Stimulated activated CD4-positive, alpha-beta T cell treated with anti-CD3 and anti-CD28 coated beads, Interleukin-15, amount 100 ng/mL, for 1 hour (primary cell): Measurements from ENCODE around the gene TAS2R31.
"Not testable (repeated sequence)": the region's sequence is repeated elsewhere in the genome, so short reads cannot be mapped to it uniquely, and the experiment has no call there.

Source experiments
- DNase-seq, 2 donors: peaks; one replicate each; pipeline ENCODE4 v3.0.0-alpha.2; 2020; ENCODE audit warnings: low read depth in 1 of 2, low spot score in 1 of 2

The TAS2R31 gene

GRCh38 chr12:11031307-11031706, at the start of gene TAS2R31:
TAS2R31 (minus strand) TSS chr12:11031407; CDS start chr12:11031335, 72 bp downstream.
- DNase-seq, result no peak

GRCh38 chr12:11078246-11078645, 47.0 kb upstream of the TAS2R31 start:
- no peak for DNase-seq

- DNase-seq, result no peak
Measured at GRCh38 chr12:11075642-11076041, 44.4 kb upstream of the TAS2R31 start.

GRCh38 chr12:11071414-11071813, 40.2 kb upstream of the TAS2R31 start:
- no peak for DNase-seq

GRCh38 chr12:11070999-11071398, 39.8 kb upstream of the TAS2R31 start:
- DNase-seq, result no peak

- no peak for DNase-seq
Measured at GRCh38 chr12:11069854-11070365, 38.7 kb upstream of the TAS2R31 start.

GRCh38 chr12:11067514-11067913, 36.3 kb upstream of the TAS2R31 start:
- no peak for DNase-seq

- not testable (repeated sequence) for DNase-seq
Measured at GRCh38 chr12:11062194-11062593, 31.0 kb upstream of the TAS2R31 start, which contains the start of gene TAS2R46. TAS2R46 (minus strand) TSS chr12:11062294; CDS start chr12:11062294, 0 bp downstream.

GRCh38 chr12:11059784-11060183, 28.6 kb upstream of the TAS2R31 start:
- DNase-seq, result no peak

- DNase-seq, result no peak
Measured at GRCh38 chr12:11059041-11059440, 27.8 kb upstream of the TAS2R31 start.

- DNase-seq, result no peak
Measured at GRCh38 chr12:11055306-11055705, 24.1 kb upstream of the TAS2R31 start.

GRCh38 chr12:11049806-11050531, 18.8 kb upstream of the TAS2R31 start:
- not testable (repeated sequence) for DNase-seq

- not testable (repeated sequence) for DNase-seq
Measured at GRCh38 chr12:11041366-11041765, 10.2 kb upstream of the TAS2R31 start.

GRCh38 chr12:11040162-11040561, 9.0 kb upstream of the TAS2R31 start:
- DNase-seq, result no peak

GRCh38 chr12:11039171-11039570, 8.0 kb upstream of the TAS2R31 start:
- DNase-seq, result no peak

GRCh38 chr12:11033959-11034358, 2.8 kb upstream of the TAS2R31 start:
- not testable (repeated sequence) for DNase-seq

GRCh38 chr12:11026118-11026517, 5.1 kb downstream of the TAS2R31 start:
- DNase-seq, result no peak

- no peak for DNase-seq
Measured at GRCh38 chr12:11023387-11023786, 7.8 kb downstream of the TAS2R31 start.

- no peak for DNase-seq
Measured at GRCh38 chr12:11022520-11022919, 8.7 kb downstream of the TAS2R31 start, which contains the start of gene TAS2R19. TAS2R19 (minus strand) TSS chr12:11022620; CDS start chr12:11022571, 49 bp downstream.

- DNase-seq, result no peak
Measured at GRCh38 chr12:11016937-11017336, 14.3 kb downstream of the TAS2R31 start.

- no peak for DNase-seq
Measured at GRCh38 chr12:11015775-11016430, 15.3 kb downstream of the TAS2R31 start.

- no peak for DNase-seq
Measured at GRCh38 chr12:11014234-11014633, 17.0 kb downstream of the TAS2R31 start.
